ENCODE data around the gene MAP4K5. TPM values are rescaled to one million over a fixed set of nuclear protein-coding genes. Genes with fewer than 3 reads are reported as not detected.
"Not testable (repeated sequence)": the region's sequence is repeated elsewhere in the genome, so short reads cannot be mapped to it uniquely, and the experiment has no call there.

Gene MAP4K5
- total RNA-seq = 10 to 100 TPM; 40.1 to 46.1 TPM

GRCh38 chr14:50532502-50533240 lies at the start of gene MAP4K5:
MAP4K5 (minus strand) TSS chr14:50532569; CDS start chr14:50532049, 520 bp downstream.
- peaks cover 5% of the 10 kb centered on the region for H3K36me3 Mint-ChIP-seq
- peaks cover 31% of the 10 kb centered on the region for H3K4me1 Mint-ChIP-seq
- H3K4me3 Mint-ChIP-seq = peak within 1 kb of the TSS; percentile 92
- peak within 1 kb of the TSS; percentile 88 for H3K27ac Mint-ChIP-seq
- ATAC-seq (ENCODE audit: low read depth) = peak; percentile 93
- H3K27me3 Mint-ChIP-seq = no peaks in the 10 kb centered on the region
- H3K9me3 Mint-ChIP-seq = peaks cover 2% of the 10 kb centered on the region
- peak; percentile 91 for DNase-seq
- POLR2A ChIA-PET = interaction anchor here (0.5 to 1.6 kb wide), 4 partner anchors 79 to 212 kb away, joined by 4 to 8 read pairs (median 4); no protein-coding TSS in a partner anchor

- no peak overlapping the region for H3K27ac Mint-ChIP-seq
- H3K4me1 Mint-ChIP-seq = no peaks in the 10 kb centered on the region
- DNase-seq (no peak), ATAC-seq (ENCODE audit: low read depth) (no peak)
- no peak overlapping the region for H3K4me3 Mint-ChIP-seq
- no peaks in the 10 kb centered on the region for H3K36me3 Mint-ChIP-seq
- H3K27me3 Mint-ChIP-seq = peaks cover 2% of the 10 kb centered on the region
- POLR2A ChIA-PET = no interaction called here
- no peaks in the 10 kb centered on the region for H3K9me3 Mint-ChIP-seq
Observed at GRCh38 chr14:50578433-50578832, 46.1 kb upstream of the MAP4K5 start.

GRCh38 chr14:50577982-50578381 lies 45.6 kb upstream of the MAP4K5 start:
- H3K9me3 Mint-ChIP-seq = no peaks in the 10 kb centered on the region
- POLR2A ChIA-PET = no interaction called here
- DNase-seq (no peak), ATAC-seq (ENCODE audit: low read depth) (no peak)
- no peak overlapping the region for H3K4me3 Mint-ChIP-seq
- peaks cover 2% of the 10 kb centered on the region for H3K27me3 Mint-ChIP-seq
- no peaks in the 10 kb centered on the region for H3K36me3 Mint-ChIP-seq
- H3K4me1 Mint-ChIP-seq = no peaks in the 10 kb centered on the region
- H3K27ac Mint-ChIP-seq = no peak overlapping the region

GRCh38 chr14:50575769-50576168 lies 43.4 kb upstream of the MAP4K5 start:
- Mint-ChIP-seq H3K4me3 (no peak overlapping the region), H3K36me3 (no peaks in the 10 kb centered on the region), H3K9me3 (peaks cover 4% of the 10 kb centered on the region), H3K4me1 (no peaks in the 10 kb centered on the region), H3K27me3 (peaks cover 2% of the 10 kb centered on the region), H3K27ac (no peak overlapping the region)
- DNase-seq (no peak), ATAC-seq (ENCODE audit: low read depth) (no peak)
- POLR2A ChIA-PET = no interaction called here

GRCh38 chr14:50573862-50574261 lies 41.5 kb upstream of the MAP4K5 start:
- no peak overlapping the region for H3K27ac Mint-ChIP-seq
- ATAC-seq (ENCODE audit: low read depth) = no peak

GRCh38 chr14:50569714-50570274 lies 37.4 kb upstream of the MAP4K5 start:
- peaks cover 4% of the 10 kb centered on the region for H3K27me3 Mint-ChIP-seq
- POLR2A ChIA-PET = no interaction called here

More at GRCh38 chr14:50573862-50574261, 41.5 kb upstream of the MAP4K5 start:
- peaks cover 4% of the 10 kb centered on the region for H3K36me3 Mint-ChIP-seq
- POLR2A ChIA-PET = no interaction called here
- H3K27me3 Mint-ChIP-seq = peaks cover 2% of the 10 kb centered on the region
- H3K4me3 Mint-ChIP-seq = no peak overlapping the region
- no peak for DNase-seq
- peaks cover 12% of the 10 kb centered on the region for H3K9me3 Mint-ChIP-seq
- no peaks in the 10 kb centered on the region for H3K4me1 Mint-ChIP-seq

GRCh38 chr14:50562841-50563240 lies 30.5 kb upstream of the MAP4K5 start:
- Mint-ChIP-seq H3K36me3 (peaks cover 1% of the 10 kb centered on the region), H3K9me3 (no peaks in the 10 kb centered on the region), H3K4me3 (no peak overlapping the region), H3K27me3 (peaks cover 45% of the 10 kb centered on the region), H3K27ac (no peak overlapping the region), H3K4me1 (peaks cover 15% of the 10 kb centered on the region)
- DNase-seq = no peak
- POLR2A ChIA-PET = no interaction called here
- no peak for ATAC-seq (ENCODE audit: low read depth)

More at GRCh38 chr14:50569714-50570274, 37.4 kb upstream of the MAP4K5 start:
- ATAC-seq (ENCODE audit: low read depth) = no peak
- Mint-ChIP-seq H3K9me3 (peaks cover 14% of the 10 kb centered on the region), H3K4me1 (peaks cover 2% of the 10 kb centered on the region), H3K4me3 (no peak overlapping the region), H3K36me3 (peaks cover 5% of the 10 kb centered on the region), H3K27ac (no peak overlapping the region)
- DNase-seq = no peak

GRCh38 chr14:50560931-50561285 lies 28.5 kb upstream of the MAP4K5 start:
- peak overlapping the region; percentile 84 for H3K4me3 Mint-ChIP-seq
- POLR2A ChIA-PET = no interaction called here
- DNase-seq (peak; percentile 57), ATAC-seq (ENCODE audit: low read depth) (peak; percentile 51)
- H3K27me3 Mint-ChIP-seq = peaks cover 63% of the 10 kb centered on the region
- no peak overlapping the region for H3K27ac Mint-ChIP-seq
- no peaks in the 10 kb centered on the region for H3K9me3 Mint-ChIP-seq
- H3K4me1 Mint-ChIP-seq = peaks cover 14% of the 10 kb centered on the region
- no peaks in the 10 kb centered on the region for H3K36me3 Mint-ChIP-seq

- Mint-ChIP-seq H3K36me3 (no peaks in the 10 kb centered on the region), H3K9me3 (no peaks in the 10 kb centered on the region), H3K27ac (no peak within 1 kb of the TSS), H3K4me3 (peak within 1 kb of the TSS; percentile 84), H3K27me3 (peaks cover 68% of the 10 kb centered on the region), H3K4me1 (peaks cover 14% of the 10 kb centered on the region)
- POLR2A ChIA-PET = interaction anchor here (0.6 to 1.0 kb wide), 3 partner anchors 15 to 261 kb away, joined by 3 read pairs; no protein-coding TSS in a partner anchor
- peak; percentile 65 for DNase-seq
- peak; percentile 83 for ATAC-seq (ENCODE audit: low read depth)
Observed at GRCh38 chr14:50559990-50560930, 27.9 kb upstream of the MAP4K5 start, which contains the start of gene ATL1. ATL1 (plus strand) TSS chr14:50560145; CDS start chr14:50560266, 121 bp downstream.

- DNase-seq; H3K27ac Mint-ChIP-seq; POLR2A ChIA-PET; H3K4me3 Mint-ChIP-seq; H3K4me1 Mint-ChIP-seq; ATAC-seq (ENCODE audit: low read depth); H3K36me3 Mint-ChIP-seq: not testable (repeated sequence)
- peaks cover 59% of the 10 kb centered on the region for H3K27me3 Mint-ChIP-seq
- H3K9me3 Mint-ChIP-seq = peaks cover 11% of the 10 kb centered on the region
Observed at GRCh38 chr14:50552796-50553195, 20.4 kb upstream of the MAP4K5 start.

GRCh38 chr14:50551877-50552276 lies 19.5 kb upstream of the MAP4K5 start:
- Mint-ChIP-seq H3K27me3 (peaks cover 50% of the 10 kb centered on the region), H3K4me3 (no peak overlapping the region), H3K9me3 (peaks cover 11% of the 10 kb centered on the region), H3K4me1 (peaks cover 4% of the 10 kb centered on the region), H3K27ac (no peak overlapping the region), H3K36me3 (no peaks in the 10 kb centered on the region)
- no peak for DNase-seq
- ATAC-seq (ENCODE audit: low read depth) = no peak
- POLR2A ChIA-PET = no interaction called here

- no peaks in the 10 kb centered on the region for H3K36me3 Mint-ChIP-seq
- no peak overlapping the region for H3K27ac Mint-ChIP-seq
- peaks cover 11% of the 10 kb centered on the region for H3K9me3 Mint-ChIP-seq
- DNase-seq = no peak
- no peak overlapping the region for H3K4me3 Mint-ChIP-seq
- H3K4me1 Mint-ChIP-seq = peaks cover 4% of the 10 kb centered on the region
- H3K27me3 Mint-ChIP-seq = peaks cover 37% of the 10 kb centered on the region
- no peak for ATAC-seq (ENCODE audit: low read depth)
- POLR2A ChIA-PET = no interaction called here
Observed at GRCh38 chr14:50550294-50550693, 17.9 kb upstream of the MAP4K5 start.

- Mint-ChIP-seq H3K27me3 (peaks cover under 1% of the 10 kb centered on the region), H3K27ac (no peak overlapping the region), H3K4me1 (peaks cover 12% of the 10 kb centered on the region), H3K9me3 (peaks cover 2% of the 10 kb centered on the region), H3K4me3 (no peak overlapping the region), H3K36me3 (no peaks in the 10 kb centered on the region)
- no peak for DNase-seq
- POLR2A ChIA-PET = interaction anchor here (0.6 to 1.1 kb wide), 2 partner anchors 15 to 351 kb away, joined by 3 to 5 read pairs; partner anchors contain the start of gene ATL1
- ATAC-seq (ENCODE audit: low read depth) = no peak
Observed at GRCh38 chr14:50545618-50546017, 13.2 kb upstream of the MAP4K5 start.

All from activated naive CD8-positive, alpha-beta T cell treated with anti-CD3 and anti-CD28 coated beads, Interleukin-2, amount 10 ng/mL, durations not matched to agents 7 days and 5 days (primary cell).